ENCODE results near the gene CACNA2D1. TPM values are rescaled to one million over a fixed set of nuclear protein-coding genes. Genes with fewer than 3 reads are reported as not detected.

CACNA2D1 gene
- total RNA-seq, 1 experiment from 2014 or later, result 36.2 TPM

- H3K4ac ChIP-seq (ENCODE audit: low read depth, low read length), result no peak overlapping the region
- H2AFZ ChIP-seq (ENCODE audit: low read length), result no peak overlapping the region
- no peaks in the 10 kb centered on the region for H4K20me1 ChIP-seq (ENCODE audit: control insufficient read depth, insufficient read depth, insufficient read length)
- H3K23me2 ChIP-seq (ENCODE audit: insufficient read length, low read depth, low read length, poor library complexity, severe bottlenecking), result no peaks in the 10 kb centered on the region
- H2BK15ac ChIP-seq (ENCODE audit: low read depth, low read length), result no peak overlapping the region
- H3K9me3 ChIP-seq (ENCODE audit: control insufficient read depth, low read depth, low read length), result no peaks in the 10 kb centered on the region
- peaks cover 45 to 47% of the 10 kb centered on the region in 2 experiments for H3K4me1 Mint-ChIP-seq
- H3K79me1 ChIP-seq (ENCODE audit: insufficient read depth, low read depth, low read length, poor library complexity, severe bottlenecking), result no peaks in the 10 kb centered on the region
- no peak overlapping the region for H3K9ac ChIP-seq (ENCODE audit: extremely low read depth, insufficient read length, low read length)
- no peak overlapping the region for H2BK12ac ChIP-seq (ENCODE audit: insufficient read length, low read depth, low read length)
- H3K27ac ChIP-seq (ENCODE audit: insufficient read length, low read depth, low read length), result peak overlapping the region; percentile 12
- H3K56ac ChIP-seq (ENCODE audit: insufficient read length, low read depth, low read length), result no peak overlapping the region
- TF ChIP-seq CTCF (conservative IDR thresholded peaks at IDR 0.05), result no peak
- peak; percentile 37 for DNase-seq
- H3K27me3 ChIP-seq (ENCODE audit: insufficient read depth, low read length), result no peaks in the 10 kb centered on the region
- no peak overlapping the region for H2BK120ac ChIP-seq (ENCODE audit: low read depth, low read length, poor library complexity, severe bottlenecking)
- no CpG with 5 or more reads among the region's 5 CpGs for WGBS (ENCODE audit: extremely low coverage, insufficient read length, low lambda C conversion rate)
- no peak overlapping the region for H2AK5ac ChIP-seq (ENCODE audit: insufficient read length, low read length)
- H3K4me3 Mint-ChIP-seq, result no peak overlapping the region
- no peak overlapping the region for H3T11ph ChIP-seq (ENCODE audit: low read length)
- H3K18ac ChIP-seq (ENCODE audit: insufficient read length, low read depth, low read length), result no peak overlapping the region
- H3K36me3 Mint-ChIP-seq (ENCODE audit: insufficient read depth in 1 of 3, low read depth in 3 of 3), result peaks cover 9 to 21% (median 12%) of the 10 kb centered on the region in 3 experiments
- no peak overlapping the region for H3K14ac ChIP-seq (ENCODE audit: insufficient read depth, low read length)
- H3K4me1 ChIP-seq (ENCODE audit: insufficient read depth, low read length), result peaks cover 10% of the 10 kb centered on the region; the same call in 1 of the 2 replicates
- H3K9me3 Mint-ChIP-seq, result peaks cover 4 to 6% of the 10 kb centered on the region in 2 experiments
- H3K23ac ChIP-seq (ENCODE audit: insufficient read length, low read depth, low read length), result no peak overlapping the region
- H4K91ac ChIP-seq (ENCODE audit: insufficient read length, low read depth, low read length), result no peak overlapping the region
- H4K8ac ChIP-seq (replicated peaks; ENCODE audit: insufficient read length, low read depth, low read length), result no peak overlapping the region
- no peak overlapping the region for H4K5ac ChIP-seq (ENCODE audit: insufficient read length, low read depth, low read length)
- peak overlapping the region in 2 of 3 experiments; percentile 95 to 97; a peak in 5 of 7 replicates for H3K27ac Mint-ChIP-seq
- no peaks in the 10 kb centered on the region for H3K27me3 Mint-ChIP-seq (ENCODE audit: low read depth)
- no peak overlapping the region for H2BK5ac ChIP-seq (ENCODE audit: insufficient read length, low read length)
- H2BK20ac ChIP-seq (ENCODE audit: low read depth, low read length, poor library complexity, severe bottlenecking), result no peak overlapping the region
- H3K79me2 ChIP-seq (ENCODE audit: insufficient read depth, low read length), result no peaks in the 10 kb centered on the region
- peak overlapping the region; percentile 60 for H3K4me2 ChIP-seq (ENCODE audit: insufficient read depth, insufficient read length, low read length)
Observed at GRCh38 chr7:82312646-82313045, 130.9 kb downstream of the CACNA2D1 start.
